GM21528 (cell line): Measurements from ENCODE around the gene TSC22D1.
"Not testable (repeated sequence)": the region's sequence is repeated elsewhere in the genome, so short reads cannot be mapped to it uniquely, and the experiment has no call there.

Source experiments
- ATAC-seq: cut with Tn5 transposase; IDR thresholded peaks from one replicate; pipeline ENCODE4 v1.9.1; 2021; ENCODE audit warnings: mild to moderate bottlenecking, moderate library complexity; ENCODE audit not compliant: unreplicated experiment, low FRiP score

TSC22D1 gene

DNA sequence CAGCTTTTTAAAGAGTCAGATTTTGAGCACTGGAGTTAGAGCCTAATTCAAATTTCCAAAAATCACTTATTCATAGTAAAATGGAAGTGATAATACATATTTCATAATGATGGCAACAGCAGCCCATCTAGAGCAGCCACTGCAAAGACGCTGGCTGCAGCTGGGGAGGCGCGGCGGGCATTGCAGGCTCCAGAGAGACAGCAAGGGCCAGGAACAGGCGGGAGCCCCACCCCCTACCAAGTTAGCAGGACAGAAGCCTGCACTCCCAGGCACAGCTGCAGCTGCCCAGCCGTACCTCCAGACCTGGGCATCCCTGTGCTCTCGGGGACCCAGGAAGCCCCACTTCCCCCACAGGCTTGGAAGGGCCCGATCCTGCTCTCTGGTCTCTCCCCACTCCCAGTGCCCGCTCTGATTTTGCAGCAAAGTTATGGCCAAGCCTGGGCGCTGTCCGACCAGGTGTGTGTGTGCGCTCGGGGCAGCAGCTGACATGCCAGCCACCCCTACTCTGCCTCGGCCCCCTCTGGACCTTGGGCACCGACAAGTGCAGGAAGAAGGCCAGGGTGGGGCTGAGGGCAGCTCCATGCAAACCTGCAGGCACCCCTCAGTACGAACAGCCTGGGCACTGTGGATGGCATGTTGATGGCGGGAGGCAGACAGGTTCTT is 117.7 kb downstream of the TSC22D1 start:
- no peak for ATAC-seq

DNA sequence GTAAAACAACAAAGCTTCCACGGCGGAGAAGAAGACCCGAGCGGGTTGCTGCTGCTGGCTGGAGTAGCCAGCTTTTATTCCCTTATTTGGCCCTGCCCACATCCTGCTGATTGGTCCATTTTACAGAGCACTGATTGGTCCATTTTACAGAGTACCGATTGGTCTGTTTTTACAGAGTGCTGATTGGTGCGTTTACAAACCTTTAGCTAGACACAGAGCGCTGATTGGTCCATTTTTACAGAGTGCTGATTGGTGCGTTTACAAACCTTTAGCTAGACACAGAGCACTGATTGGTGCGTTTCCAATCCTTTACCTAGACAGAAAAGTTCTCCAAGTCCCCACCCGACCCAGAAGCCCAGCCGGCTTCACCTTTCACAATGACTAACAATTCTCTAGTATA is 119.9 kb downstream of the TSC22D1 start:
- not testable (repeated sequence) for ATAC-seq

GRCh38 chr13:44455769-44456168 is 120.4 kb downstream of the TSC22D1 start:
- ATAC-seq: no peak

DNA sequence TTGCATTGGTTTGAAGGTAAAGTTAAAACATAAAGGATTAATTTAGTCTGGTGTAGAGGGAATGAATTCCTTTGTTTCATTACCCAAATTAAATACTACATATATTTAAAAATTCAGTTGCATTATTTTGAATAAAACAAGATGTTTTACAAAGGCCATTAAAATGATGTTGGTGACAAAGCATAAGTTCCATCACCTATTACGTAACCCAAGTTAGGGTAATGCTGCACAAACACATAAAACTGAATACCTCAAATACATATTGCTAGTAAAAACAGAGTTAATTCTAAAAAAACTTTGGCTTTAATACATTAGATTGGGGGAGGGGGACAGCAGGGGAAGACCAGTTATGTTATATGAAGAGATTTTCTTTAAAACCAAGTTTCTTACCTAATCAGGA is 122.2 kb downstream of the TSC22D1 start:
- no peak for ATAC-seq

- no peak for ATAC-seq
Observed at GRCh38 chr13:44453069-44453468, 123.1 kb downstream of the TSC22D1 start.

DNA sequence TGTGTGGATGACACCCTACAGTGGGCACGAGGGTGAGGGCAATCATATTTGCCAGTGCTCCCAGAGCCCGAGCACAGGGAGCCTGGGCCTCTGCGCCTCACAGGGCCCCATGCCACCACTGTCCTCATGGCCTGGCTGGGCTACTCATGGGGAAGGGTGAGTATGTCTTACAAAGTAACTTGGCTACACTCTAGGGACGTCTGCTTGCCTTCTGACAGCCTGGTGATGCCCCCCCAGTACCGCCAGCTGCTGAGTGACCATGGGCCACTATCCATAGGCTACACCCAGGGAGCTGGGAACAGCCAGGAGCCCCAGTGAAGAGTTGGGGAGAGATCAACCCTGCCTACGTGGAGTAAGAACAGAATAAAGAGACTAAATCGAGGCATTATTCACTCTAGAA is 123.7 kb downstream of the TSC22D1 start:
- ATAC-seq: no peak

DNA sequence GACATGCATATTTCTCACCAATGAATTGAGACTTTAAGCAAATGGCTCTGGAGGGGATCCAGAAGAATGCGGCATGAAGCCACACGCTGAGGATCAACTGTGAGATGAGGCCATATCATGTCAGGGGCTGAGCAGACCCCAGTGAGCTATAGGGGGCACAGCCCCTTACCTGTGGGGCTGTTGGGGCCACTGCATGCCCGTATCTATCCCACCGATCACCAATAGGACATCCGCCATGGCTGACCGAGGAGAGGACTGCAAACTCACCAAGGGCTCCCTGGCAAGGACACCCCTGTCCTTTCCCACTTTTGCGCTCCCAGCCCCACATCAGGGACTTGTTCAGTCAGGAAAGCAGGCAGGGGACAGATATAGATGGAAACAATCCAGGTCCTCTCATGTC is 124.5 kb downstream of the TSC22D1 start:
- no peak for ATAC-seq

DNA sequence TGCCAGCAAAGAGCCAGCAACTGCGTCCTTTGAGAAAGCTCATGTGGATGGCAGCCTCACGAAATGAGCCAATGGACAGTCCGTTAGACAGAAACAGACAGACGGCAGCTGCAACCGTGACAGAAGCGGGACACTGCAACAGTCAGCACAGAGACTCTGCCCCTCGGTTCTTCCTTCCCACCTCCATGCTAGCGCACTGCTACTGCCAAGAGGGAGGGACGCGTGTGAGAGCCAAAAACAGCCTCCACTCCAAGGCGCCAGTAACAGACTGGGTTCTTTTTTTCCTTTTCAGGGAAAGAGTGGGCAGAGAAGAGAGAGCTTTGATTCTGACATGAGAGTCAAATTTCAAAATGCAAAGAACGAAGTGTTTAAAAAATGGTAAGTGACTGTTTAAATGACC is 125.0 kb downstream of the TSC22D1 start:
- ATAC-seq: no peak

DNA sequence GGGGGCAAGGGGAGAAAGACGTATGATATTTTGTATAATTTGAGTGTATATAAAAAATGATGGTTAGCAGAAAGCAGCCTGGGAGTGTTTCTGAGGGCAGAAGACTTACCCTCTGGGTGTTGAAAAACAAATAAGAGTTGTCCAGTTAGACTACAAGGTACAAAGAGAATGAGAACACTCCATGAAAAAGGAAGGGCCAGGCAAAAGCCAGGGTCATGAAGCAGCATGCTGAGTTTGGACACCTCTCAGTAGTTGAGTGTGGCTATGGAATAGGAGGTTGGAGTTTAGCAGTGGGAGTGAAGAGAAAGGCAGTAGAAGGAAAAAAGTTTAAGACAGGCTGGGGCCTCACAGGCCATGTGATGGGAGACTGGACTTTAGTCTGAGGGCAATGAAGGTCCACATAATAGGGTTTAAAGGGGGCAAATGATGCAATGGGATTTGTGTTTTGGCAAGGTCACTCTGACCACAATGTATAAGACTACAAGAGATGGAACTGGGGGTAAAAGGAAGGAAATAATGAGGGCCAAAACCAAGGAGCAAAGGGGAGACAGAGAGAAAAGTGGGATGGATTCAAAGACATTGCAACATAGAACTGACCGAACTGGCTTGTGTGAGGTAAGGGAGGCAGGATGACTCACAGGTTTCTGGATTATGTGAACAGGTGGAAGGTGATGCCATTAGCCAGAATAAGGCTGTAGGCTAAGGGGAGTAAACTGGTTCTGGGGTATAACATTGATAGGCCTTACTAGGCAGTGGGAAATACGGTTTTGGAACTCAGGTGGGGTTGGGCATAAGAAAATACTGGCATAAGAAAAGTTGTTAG is 125.9 kb downstream of the TSC22D1 start:
- no peak for ATAC-seq

- ATAC-seq: no peak
Observed at GRCh38 chr13:44448875-44449274, 127.3 kb downstream of the TSC22D1 start.

GRCh38 chr13:44448373-44448772 is 127.8 kb downstream of the TSC22D1 start:
- ATAC-seq: no peak

DNA sequence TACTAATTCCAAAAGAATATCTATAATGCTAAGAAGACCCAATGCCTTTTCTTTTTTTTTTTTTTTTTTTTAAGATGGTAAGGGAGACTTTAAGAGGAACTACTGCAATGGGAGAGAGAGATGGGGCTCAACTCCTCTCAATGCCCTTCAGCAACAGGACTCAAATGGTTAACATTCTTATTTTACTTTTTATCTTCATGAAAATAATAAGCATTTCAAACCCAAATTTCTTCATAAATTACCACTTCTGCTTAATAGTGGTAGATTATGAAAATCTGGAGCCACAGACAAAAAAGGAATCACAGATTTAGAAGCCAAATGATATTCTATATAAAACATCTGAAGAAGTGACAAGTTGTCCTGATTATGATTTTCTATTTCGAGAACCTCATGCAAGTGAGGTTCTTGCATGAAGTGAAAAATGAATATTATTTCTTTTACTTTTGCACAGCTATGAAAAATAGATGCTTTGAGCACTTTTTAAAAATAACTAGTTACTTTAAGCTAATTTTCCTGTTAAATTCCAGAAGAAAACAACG is 128.3 kb downstream of the TSC22D1 start:
- ATAC-seq: no peak

DNA sequence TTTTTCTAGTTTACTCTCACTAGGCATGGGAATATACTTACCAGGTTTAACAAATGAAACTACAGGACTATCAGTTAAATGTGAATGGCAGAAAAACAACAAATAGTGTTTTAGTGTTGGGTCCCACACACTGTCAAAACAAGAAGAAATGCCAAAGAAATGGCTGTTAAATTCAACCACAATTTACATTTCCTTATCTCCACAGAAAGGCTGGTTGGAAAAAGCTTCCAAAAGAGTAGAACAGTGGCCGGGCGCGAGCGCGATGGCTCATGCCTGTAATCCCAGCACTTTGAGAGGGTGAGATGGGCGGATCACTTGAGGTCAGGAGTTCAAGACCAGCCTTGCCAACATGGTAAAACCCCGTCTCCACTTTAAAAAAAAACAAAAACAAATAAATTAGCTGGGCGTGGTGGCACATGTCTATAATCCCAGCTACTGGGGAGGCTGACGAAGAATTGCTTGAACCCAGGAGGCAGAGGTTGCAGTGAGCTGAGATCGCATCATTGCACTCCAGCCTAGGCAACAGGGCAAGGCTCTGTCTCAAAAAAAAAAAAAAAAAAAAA is 136.0 kb downstream of the TSC22D1 start:
- no peak for ATAC-seq

DNA sequence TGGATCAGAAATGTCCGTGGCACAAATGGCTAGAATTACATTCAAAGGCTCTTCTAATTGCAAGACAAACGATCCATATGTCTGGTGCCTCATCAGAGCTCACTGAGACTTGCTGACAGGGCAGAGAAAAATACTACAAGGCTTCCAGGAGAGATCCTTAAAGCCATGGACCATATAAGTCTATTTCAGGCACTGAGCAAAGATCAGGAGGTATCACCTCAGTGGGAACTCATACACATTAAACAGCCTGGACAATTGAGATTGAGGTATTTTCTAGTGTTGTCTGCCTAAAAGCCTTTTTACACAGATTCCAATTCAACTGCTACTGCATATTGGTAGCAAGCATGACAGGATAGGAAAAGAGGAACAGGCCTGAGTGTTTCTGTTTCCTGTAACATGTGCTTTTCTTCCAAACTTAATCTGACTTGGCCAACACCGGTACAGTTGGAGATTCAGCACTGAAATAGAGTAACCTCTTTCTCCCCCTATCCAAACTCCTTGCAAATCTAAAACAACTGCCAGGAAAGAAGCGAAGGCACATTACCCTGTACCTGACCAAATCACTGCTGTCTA is 136.6 kb downstream of the TSC22D1 start:
- no peak for ATAC-seq

- ATAC-seq: no peak
Observed at GRCh38 chr13:44438234-44438579, 137.9 kb downstream of the TSC22D1 start.

DNA sequence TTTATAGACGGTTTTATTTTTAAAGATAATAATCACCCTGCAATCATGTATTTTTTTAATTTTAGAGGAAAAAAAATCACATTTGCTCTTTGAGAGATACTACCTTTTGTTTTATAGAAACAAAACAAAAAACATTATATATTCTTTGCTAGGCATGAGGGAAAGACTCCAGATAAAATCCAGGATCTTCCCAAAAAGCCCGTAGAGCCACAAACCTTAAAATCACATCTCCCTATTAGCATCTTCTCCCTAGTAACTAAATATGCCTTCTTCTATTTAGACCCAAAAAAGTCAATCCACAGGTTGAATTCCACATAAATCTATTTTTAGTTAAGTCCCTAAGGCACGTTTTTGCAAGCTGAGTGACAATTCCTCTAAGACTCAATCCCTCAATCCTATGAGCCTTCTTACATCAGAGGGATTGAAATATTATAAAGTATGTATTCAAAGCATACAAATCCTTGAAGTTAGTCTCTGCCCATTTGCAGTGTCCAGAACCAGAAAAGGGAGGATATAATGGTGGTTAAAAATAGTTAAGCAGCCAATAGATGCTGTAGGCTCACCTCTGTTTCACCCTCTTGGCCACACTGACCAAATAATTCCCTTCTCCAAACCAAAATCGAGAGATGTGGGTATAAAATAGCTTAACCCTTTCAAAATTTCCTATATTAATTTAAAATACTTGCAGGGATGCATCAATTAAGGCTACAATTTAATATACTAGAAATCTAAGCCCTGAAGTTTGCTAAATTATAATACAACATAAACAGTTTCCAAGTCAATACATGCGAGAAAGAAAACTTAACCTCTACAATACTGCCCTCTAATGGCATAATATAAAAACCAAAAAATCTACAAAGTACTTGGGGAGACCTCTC is 138.5 kb downstream of the TSC22D1 start:
- no peak for ATAC-seq

- ATAC-seq: no peak
Observed at GRCh38 chr13:44436589-44437337, 139.4 kb downstream of the TSC22D1 start.

GRCh38 chr13:44435919-44436510 is 140.1 kb downstream of the TSC22D1 start:
- no peak for ATAC-seq
